GM23338 (cell line): ENCODE data around the gene ZNF91. TPM values are rescaled to one million over a fixed set of nuclear protein-coding genes. Genes with fewer than 3 reads are reported as not detected.

Experiments used
- ATAC-seq: fragments of 200-7000 bp; cut with Tn5 transposase; 3 replicates; pipeline ENCODE4 v1.9.1; 2020
- DNase-seq: peaks from one replicate; pipeline ENCODE4 v3.0.0-alpha.2; 2015; ENCODE audit warnings: low spot score
- H2AFZ ChIP-seq: fragments of 200-600 bp; sonication (generic); 2 replicates; pipeline ENCODE4 v1.8.0; 2016; ENCODE audit warnings: antibody characterized with exemption, mild to moderate bottlenecking, moderate library complexity
- H3F3A ChIP-seq: fragments of 200-600 bp; sonication (generic); replicated peaks from 2 replicates; pipeline ENCODE4 v1.8.0; 2017; ENCODE audit warnings: antibody characterized with exemption, mixed run types, low read depth
- H3K27ac ChIP-seq: fragments of 200-600 bp; sonication (generic); 2 replicates; pipeline ENCODE4 v1.6.1; 2016; ENCODE audit warnings: low read depth
- H3K27me3 ChIP-seq: fragments of 200-600 bp; sonication (generic); 2 replicates; pipeline ENCODE4 v1.8.0; 2016; ENCODE audit warnings: mild to moderate bottlenecking, mixed run types, moderate library complexity; ENCODE audit not compliant: insufficient read depth
- H3K36me3 ChIP-seq: fragments of 200-600 bp; sonication (generic); 2 replicates; pipeline ENCODE4 v1.8.0; 2016; ENCODE audit warnings: mild to moderate bottlenecking; ENCODE audit not compliant: insufficient read depth
- H3K4me1 ChIP-seq: fragments of 200-600 bp; sonication (generic); 2 replicates; pipeline ENCODE4 v1.8.0; 2016; ENCODE audit warnings: mild to moderate bottlenecking, moderate library complexity; ENCODE audit not compliant: insufficient read depth
- H3K4me2 ChIP-seq: fragments of 200-600 bp; sonication (generic); 2 replicates; pipeline ENCODE4 v1.7.1; 2017; ENCODE audit warnings: mixed run types
- H3K4me3 ChIP-seq: fragments of 200-600 bp; sonication (generic); 2 replicates; pipeline ENCODE4 v1.6.1; 2016; ENCODE audit warnings: mixed run types
- H3K79me2 ChIP-seq: fragments of 200-600 bp; sonication (generic); replicated peaks from 2 replicates; pipeline ENCODE4 v1.8.0; 2017; ENCODE audit warnings: mild to moderate bottlenecking; ENCODE audit not compliant: insufficient read depth
- H3K9me2 ChIP-seq: fragments of 200-600 bp; sonication (generic); 2 replicates; pipeline ENCODE4 v1.8.0; 2017; ENCODE audit not compliant: insufficient read depth
- H4K20me1 ChIP-seq: fragments of 200-600 bp; sonication (generic); replicated peaks from 2 replicates; pipeline ENCODE4 v1.8.0; 2017; ENCODE audit warnings: mild to moderate bottlenecking; ENCODE audit not compliant: insufficient read depth
- H3K27ac Mint-ChIP-seq: 2 replicates; pipeline ENCODE4 v1.8.0; 2020; ENCODE audit warnings: inconsistent platforms, mild to moderate bottlenecking, moderate library complexity, mixed read lengths
- H3K27me3 Mint-ChIP-seq: 3 replicates; pipeline ENCODE4 v1.8.0; 2022; ENCODE audit warnings: low read depth, mild to moderate bottlenecking, moderate library complexity, mixed read lengths, inconsistent platforms; ENCODE audit not compliant: insufficient read depth, poor library complexity
- H3K36me3 Mint-ChIP-seq: 3 replicates; pipeline ENCODE4 v1.8.0; 2021; ENCODE audit warnings: low read depth, mild to moderate bottlenecking, inconsistent platforms, moderate library complexity, mixed read lengths
- H3K4me1 Mint-ChIP-seq: 3 replicates; pipeline ENCODE4 v1.8.0; 2020; ENCODE audit warnings: mild to moderate bottlenecking, inconsistent platforms, mixed read lengths
- H3K4me3 Mint-ChIP-seq: 3 replicates; pipeline ENCODE4 v1.8.0; 2021; ENCODE audit warnings: moderate library complexity, mild to moderate bottlenecking, inconsistent platforms, mixed read lengths
- H3K9me3 Mint-ChIP-seq: 3 replicates; pipeline ENCODE4 v1.8.0; 2020; ENCODE audit warnings: moderate library complexity, mild to moderate bottlenecking, inconsistent platforms, mixed read lengths
- CREB1 ChIP-seq: fragments of 250-450 bp; sonication (Bioruptor Pico); IDR thresholded peaks from 2 replicates; pipeline ENCODE4 v1.5.0; 2020; ENCODE audit warnings: low read depth, mild to moderate bottlenecking, moderate library complexity
- ETS1 ChIP-seq: IDR thresholded peaks from 2 replicates; pipeline ENCODE4 v1.6.1; 2016; ENCODE audit warnings: antibody characterized with exemption
- EZH2 ChIP-seq: fragments of 200-600 bp; sonication (generic); IDR thresholded peaks from one replicate; pipeline ENCODE4 v1.8.0; 2017; ENCODE audit warnings: antibody characterized with exemption, mild to moderate bottlenecking, low read depth; ENCODE audit not compliant: unreplicated experiment
- EZH2phosphoT487 ChIP-seq: fragments of 200-600 bp; sonication (generic); IDR thresholded peaks from one replicate; pipeline ENCODE4 v1.8.1; 2018; ENCODE audit warnings: antibody characterized with exemption; ENCODE audit not compliant: unreplicated experiment
- JUNB ChIP-seq: IDR thresholded peaks from one replicate; pipeline ENCODE4 v1.6.1; 2016; ENCODE audit warnings: antibody characterized with exemption; ENCODE audit not compliant: unreplicated experiment
- NANOG ChIP-seq: IDR thresholded peaks from 2 replicates; pipeline ENCODE4 v1.6.1; 2016; ENCODE audit warnings: antibody characterized with exemption, borderline replicate concordance
- POLR2AphosphoS5 ChIP-seq: IDR thresholded peaks from 2 replicates; pipeline ENCODE4 v1.6.1; 2016; ENCODE audit warnings: antibody characterized with exemption, low read depth
- REST ChIP-seq: IDR thresholded peaks from one replicate; pipeline ENCODE4 v1.6.1; 2018; ENCODE audit warnings: antibody characterized with exemption; ENCODE audit not compliant: unreplicated experiment
- STAT1 ChIP-seq: IDR thresholded peaks from one replicate; pipeline ENCODE4 v1.6.1; 2016; ENCODE audit warnings: antibody characterized with exemption; ENCODE audit not compliant: unreplicated experiment
- ZNF114 ChIP-seq: fragments of 250-450 bp; sonication (Bioruptor Pico); IDR thresholded peaks from 2 replicates; pipeline ENCODE4 v1.5.0; 2020; ENCODE audit warnings: mild to moderate bottlenecking, moderate library complexity
- ZNF331 ChIP-seq: fragments of 250-450 bp; sonication (Bioruptor Pico); IDR thresholded peaks from 2 replicates; pipeline ENCODE4 v1.5.0; 2020; ENCODE audit warnings: low read depth, mild to moderate bottlenecking, moderate library complexity
- polyA plus RNA-seq: library from polyadenylated mRNA; unstranded; fragments of >200 nt; fragmentation: Nextera tagmentation; extraction: Ambion mirVana; gene quantifications from 2 replicates; pipeline ENCODE4 v1.2.1, GENCODE V29; 2016
- total RNA-seq: library from RNA; depleted of rRNA; stranded (reverse); fragments of >200 nt; shearing (Covaris generic); gene quantifications from 2 replicates; pipeline ENCODE4 v1.2.3, GENCODE V29; 2014
- TF ChIP-seq, protein P1 (sequence below): fragments of 250-450 bp; sonication (Bioruptor Pico); IDR thresholded peaks from 2 replicates; pipeline ENCODE4 v1.5.0; 2020; ENCODE audit warnings: mild to moderate bottlenecking, moderate library complexity

ZNF91 gene
- total and polyA plus RNA-seq, 2 experiments from 2014 or later, result 23.5 to 51.6 TPM

DNA sequence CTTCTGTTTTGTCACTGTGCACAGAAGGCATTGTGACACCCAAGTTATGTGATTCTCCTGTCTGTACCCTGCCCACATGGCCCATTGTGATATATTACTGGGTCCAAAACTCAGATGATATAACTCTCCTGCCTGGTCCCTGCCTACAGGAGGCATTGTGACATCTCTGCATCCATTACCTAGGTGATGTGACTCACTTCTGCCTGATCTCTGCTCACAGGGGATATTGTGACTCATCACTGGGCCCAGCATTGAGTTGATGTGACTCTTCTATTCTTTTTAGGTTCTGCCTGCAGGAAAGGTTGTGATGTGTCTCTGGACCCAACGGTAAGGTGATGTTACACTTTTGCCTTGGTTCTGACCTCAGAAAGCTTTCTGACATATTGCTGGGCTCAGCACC is 77.1 kb downstream of the ZNF91 start:
- DNase-seq, result no peak
- peaks cover 2% of the 10 kb centered on the region for H3K27me3 Mint-ChIP-seq
- Histone ChIP-seq H3K36me3 (no peaks in the 10 kb centered on the region), H2AFZ (no peak overlapping the region), H3K9me2 (0 out of 2 replicates have a peak, but pooled peaks cover 3% of the 10 kb centered on the region), H3K27ac (no peak overlapping the region), H3K79me2 (no peaks in the 10 kb centered on the region), H3K4me1 (no peaks in the 10 kb centered on the region), H4K20me1 (no peaks in the 10 kb centered on the region), H3K27me3 (no peaks in the 10 kb centered on the region), H3F3A (no peaks in the 10 kb centered on the region), H3K4me2 (no peak overlapping the region), H3K4me3 (no peak overlapping the region)
- no peaks in the 10 kb centered on the region for H3K4me1 Mint-ChIP-seq
- TF ChIP-seq ETS1 (no peak), CREB1 (CRISPR knock-in tag) (no peak), EZH2 (no peak), ZNF331 (CRISPR knock-in tag) (no peak), STAT1 (no peak), REST (no peak)
- peaks cover 87% of the 10 kb centered on the region for H3K9me3 Mint-ChIP-seq
- no peak overlapping the region for H3K27ac Mint-ChIP-seq
- H3K36me3 Mint-ChIP-seq, result peaks cover 15% of the 10 kb centered on the region; the same call in 2 of the 3 replicates
- H3K4me3 Mint-ChIP-seq, result no peak overlapping the region
- no peak for ATAC-seq

GRCh38 chr19:23315286-23315685 is 80.0 kb downstream of the ZNF91 start:
- H3K27me3 Mint-ChIP-seq, result no peaks in the 10 kb centered on the region
- TF ChIP-seq, protein P1, sequence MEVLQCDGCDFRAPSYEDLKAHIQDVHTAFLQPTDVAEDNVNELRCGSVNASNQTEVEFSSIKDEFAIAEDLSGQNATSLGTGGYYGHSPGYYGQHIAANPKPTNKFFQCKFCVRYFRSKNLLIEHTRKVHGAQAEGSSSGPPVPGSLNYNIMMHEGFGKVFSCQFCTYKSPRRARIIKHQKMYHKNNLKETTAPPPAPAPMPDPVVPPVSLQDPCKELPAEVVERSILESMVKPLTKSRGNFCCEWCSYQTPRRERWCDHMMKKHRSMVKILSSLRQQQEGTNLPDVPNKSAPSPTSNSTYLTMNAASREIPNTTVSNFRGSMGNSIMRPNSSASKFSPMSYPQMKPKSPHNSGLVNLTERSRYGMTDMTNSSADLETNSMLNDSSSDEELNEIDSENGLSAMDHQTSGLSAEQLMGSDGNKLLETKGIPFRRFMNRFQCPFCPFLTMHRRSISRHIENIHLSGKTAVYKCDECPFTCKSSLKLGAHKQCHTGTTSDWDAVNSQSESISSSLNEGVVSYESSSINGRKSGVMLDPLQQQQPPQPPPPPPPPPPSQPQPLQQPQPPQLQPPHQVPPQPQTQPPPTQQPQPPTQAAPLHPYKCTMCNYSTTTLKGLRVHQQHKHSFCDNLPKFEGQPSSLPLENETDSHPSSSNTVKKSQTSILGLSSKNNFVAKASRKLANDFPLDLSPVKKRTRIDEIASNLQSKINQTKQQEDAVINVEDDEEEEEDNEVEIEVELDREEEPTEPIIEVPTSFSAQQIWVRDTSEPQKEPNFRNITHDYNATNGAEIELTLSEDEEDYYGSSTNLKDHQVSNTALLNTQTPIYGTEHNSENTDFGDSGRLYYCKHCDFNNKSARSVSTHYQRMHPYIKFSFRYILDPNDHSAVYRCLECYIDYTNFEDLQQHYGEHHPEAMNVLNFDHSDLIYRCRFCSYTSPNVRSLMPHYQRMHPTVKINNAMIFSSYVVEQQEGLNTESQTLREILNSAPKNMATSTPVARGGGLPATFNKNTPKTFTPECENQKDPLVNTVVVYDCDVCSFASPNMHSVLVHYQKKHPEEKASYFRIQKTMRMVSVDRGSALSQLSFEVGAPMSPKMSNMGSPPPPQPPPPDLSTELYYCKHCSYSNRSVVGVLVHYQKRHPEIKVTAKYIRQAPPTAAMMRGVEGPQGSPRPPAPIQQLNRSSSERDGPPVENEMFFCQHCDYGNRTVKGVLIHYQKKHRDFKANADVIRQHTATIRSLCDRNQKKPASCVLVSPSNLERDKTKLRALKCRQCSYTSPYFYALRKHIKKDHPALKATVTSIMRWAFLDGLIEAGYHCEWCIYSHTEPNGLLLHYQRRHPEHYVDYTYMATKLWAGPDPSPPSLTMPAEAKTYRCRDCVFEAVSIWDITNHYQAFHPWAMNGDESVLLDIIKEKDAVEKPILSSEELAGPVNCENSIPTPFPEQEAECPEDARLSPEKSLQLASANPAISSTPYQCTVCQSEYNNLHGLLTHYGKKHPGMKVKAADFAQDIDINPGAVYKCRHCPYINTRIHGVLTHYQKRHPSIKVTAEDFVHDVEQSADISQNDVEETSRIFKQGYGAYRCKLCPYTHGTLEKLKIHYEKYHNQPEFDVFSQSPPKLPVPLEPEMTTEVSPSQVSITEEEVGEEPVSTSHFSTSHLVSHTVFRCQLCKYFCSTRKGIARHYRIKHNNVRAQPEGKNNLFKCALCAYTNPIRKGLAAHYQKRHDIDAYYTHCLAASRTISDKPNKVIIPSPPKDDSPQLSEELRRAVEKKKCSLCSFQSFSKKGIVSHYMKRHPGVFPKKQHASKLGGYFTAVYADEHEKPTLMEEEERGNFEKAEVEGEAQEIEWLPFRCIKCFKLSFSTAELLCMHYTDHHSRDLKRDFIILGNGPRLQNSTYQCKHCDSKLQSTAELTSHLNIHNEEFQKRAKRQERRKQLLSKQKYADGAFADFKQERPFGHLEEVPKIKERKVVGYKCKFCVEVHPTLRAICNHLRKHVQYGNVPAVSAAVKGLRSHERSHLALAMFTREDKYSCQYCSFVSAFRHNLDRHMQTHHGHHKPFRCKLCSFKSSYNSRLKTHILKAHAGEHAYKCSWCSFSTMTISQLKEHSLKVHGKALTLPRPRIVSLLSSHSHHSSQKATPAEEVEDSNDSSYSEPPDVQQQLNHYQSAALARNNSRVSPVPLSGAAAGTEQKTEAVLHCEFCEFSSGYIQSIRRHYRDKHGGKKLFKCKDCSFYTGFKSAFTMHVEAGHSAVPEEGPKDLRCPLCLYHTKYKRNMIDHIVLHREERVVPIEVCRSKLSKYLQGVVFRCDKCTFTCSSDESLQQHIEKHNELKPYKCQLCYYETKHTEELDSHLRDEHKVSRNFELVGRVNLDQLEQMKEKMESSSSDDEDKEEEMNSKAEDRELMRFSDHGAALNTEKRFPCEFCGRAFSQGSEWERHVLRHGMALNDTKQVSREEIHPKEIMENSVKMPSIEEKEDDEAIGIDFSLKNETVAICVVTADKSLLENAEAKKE (CRISPR knock-in tag), result no peak
- TF ChIP-seq JUNB, result no peak
- TF ChIP-seq CREB1 (CRISPR knock-in tag), result no peak
- TF ChIP-seq EZH2phosphoT487, result no peak
- no peak for TF ChIP-seq ZNF114 (CRISPR knock-in tag)
- TF ChIP-seq EZH2, result no peak
- TF ChIP-seq NANOG, result no peak
- no peak for TF ChIP-seq POLR2AphosphoS5

More at GRCh38 chr19:23315286-23315685, 80.0 kb downstream of the ZNF91 start:
- no peaks in the 10 kb centered on the region for H3K27me3 ChIP-seq
- no peak overlapping the region for H3K27ac ChIP-seq
- H2AFZ ChIP-seq, result no peak overlapping the region
- Mint-ChIP-seq H3K27ac (no peak overlapping the region), H3K9me3 (peaks cover 84% of the 10 kb centered on the region), H3K4me3 (no peak overlapping the region), H3K36me3 (peaks cover 15% of the 10 kb centered on the region), H3K4me1 (no peaks in the 10 kb centered on the region)
- no peaks in the 10 kb centered on the region for H4K20me1 ChIP-seq
- no peaks in the 10 kb centered on the region for H3K79me2 ChIP-seq
- no peak overlapping the region for H3K4me2 ChIP-seq
- H3K4me3 ChIP-seq, result no peak overlapping the region
- no peaks in the 10 kb centered on the region for H3F3A ChIP-seq
- H3K4me1 ChIP-seq, result no peaks in the 10 kb centered on the region
- DNase-seq (no peak), ATAC-seq (no peak)
- H3K36me3 ChIP-seq, result no peaks in the 10 kb centered on the region
- 0 out of 2 replicates have a peak, but pooled peaks cover 3% of the 10 kb centered on the region for H3K9me2 ChIP-seq
